Left ventricle myocardium inferior (tissue), 1 donor: ENCODE results near the gene DCHS2. TPM values are rescaled to one million over a fixed set of nuclear protein-coding genes. Genes with fewer than 3 reads are reported as not detected.

ENCODE experiments used
- DNase-seq: peaks from one replicate; pipeline ENCODE4 v3.0.0-alpha.2; 2020
- H3K27ac ChIP-seq: fragments of 200-600 bp; replicated peaks from 2 replicates; pipeline ENCODE4 v1.8.0; 2021
- H3K27me3 ChIP-seq: fragments of 200-600 bp; 2 replicates; pipeline ENCODE4 v1.8.0; 2021; ENCODE audit warnings: low read depth
- H3K36me3 ChIP-seq: fragments of 200-600 bp; 2 replicates; pipeline ENCODE4 v1.8.0; 2021
- H3K4me1 ChIP-seq: fragments of 200-600 bp; 2 replicates; pipeline ENCODE4 v1.8.0; 2021
- H3K4me3 ChIP-seq: fragments of 200-600 bp; 2 replicates; pipeline ENCODE4 v1.8.0; 2021; ENCODE audit warnings: mild to moderate bottlenecking, moderate library complexity
- H3K9me3 ChIP-seq: fragments of 200-600 bp; replicated peaks from 2 replicates; pipeline ENCODE4 v1.8.0; 2021
- CTCF ChIP-seq: fragments of 200-600 bp; IDR thresholded peaks from 2 replicates; pipeline ENCODE4 v1.8.0; 2021; ENCODE audit warnings: antibody characterized with exemption, mild to moderate bottlenecking, borderline replicate concordance
- intact Hi-C: fragments of 100-400 bp; cut with micrococcal nuclease; formaldehyde crosslinking; loops from one replicate; pipeline ENCODE4 v1.11.0; 2022
- total RNA-seq: library from RNA; stranded (reverse); fragmentation: NEBNext Ultra II Directional; extraction: Animal tissue kit (Norgen Biotek cat#: 25700); gene quantifications from one replicate; pipeline ENCODE4 v1.2.1, GENCODE V29; 2021
- donor health status: DM: no; HTN: yes; CAD: no; lungs with severe emphysema.

Gene DCHS2
- total RNA-seq, 1 donor from 2014 or later, result not detected

DNA sequence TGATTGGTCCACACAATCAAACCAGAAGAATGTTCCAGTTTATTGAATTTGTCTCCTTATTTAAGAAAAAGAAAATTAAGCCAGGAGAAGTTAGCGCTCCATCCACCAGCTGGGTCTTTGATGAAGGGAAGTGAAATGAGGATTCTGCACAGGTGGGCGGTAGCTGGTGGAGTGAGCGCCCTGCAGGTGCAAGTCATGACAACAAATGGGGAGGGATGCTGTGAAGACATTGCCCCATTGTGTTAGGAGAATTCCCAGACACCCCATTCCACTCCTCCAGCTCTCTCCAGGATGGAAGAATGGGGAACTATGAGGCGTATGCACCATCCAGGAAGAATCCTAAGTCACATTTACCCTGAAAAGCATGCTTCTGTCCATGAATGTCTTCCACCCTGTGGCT is 35.7 kb upstream of the DCHS2 start:
- no peak for DNase-seq
- intact Hi-C loops, result no loop called here
- no peak for TF ChIP-seq CTCF

GRCh38 chr4:154526151-154526550 is 34.6 kb upstream of the DCHS2 start:
- TF ChIP-seq CTCF, result no peak
- Histone ChIP-seq H3K4me3 (no peak overlapping the region), H3K4me1 (no peaks in the 10 kb centered on the region), H3K36me3 (no peaks in the 10 kb centered on the region), H3K9me3 (no peaks in the 10 kb centered on the region), H3K27me3 (peaks cover 27% of the 10 kb centered on the region), H3K27ac (no peak overlapping the region)
- no peak for DNase-seq
- intact Hi-C loops, result no loop called here

More for the DNA sequence above, 35.7 kb upstream of the DCHS2 start:
- Histone ChIP-seq H3K27ac (no peak overlapping the region), H3K27me3 (peaks cover 27% of the 10 kb centered on the region), H3K9me3 (no peaks in the 10 kb centered on the region), H3K36me3 (no peaks in the 10 kb centered on the region), H3K4me3 (no peak overlapping the region), H3K4me1 (no peaks in the 10 kb centered on the region)

DNA sequence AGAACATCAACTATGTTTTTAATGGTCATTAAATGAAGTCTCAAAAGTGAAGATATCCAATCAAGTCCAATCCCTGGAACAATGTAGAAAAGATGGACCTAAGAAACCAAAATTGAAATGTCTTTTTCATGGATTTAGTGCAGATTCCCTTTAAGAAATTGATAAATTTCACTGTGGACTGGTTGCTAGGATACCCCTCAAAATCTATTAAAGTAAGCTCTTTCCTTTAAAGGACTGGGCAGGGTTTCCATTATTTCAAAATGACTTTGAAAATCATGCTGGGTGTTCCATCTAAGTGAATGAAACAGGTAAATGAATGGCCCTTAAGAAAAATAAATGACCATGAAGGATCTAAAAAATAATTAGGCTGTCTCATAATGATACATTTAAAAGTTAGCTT is 30.0 kb upstream of the DCHS2 start:
- H3K27me3 ChIP-seq, result peaks cover 27% of the 10 kb centered on the region
- peaks cover 4% of the 10 kb centered on the region for H3K4me1 ChIP-seq
- no peaks in the 10 kb centered on the region for H3K9me3 ChIP-seq
- H3K36me3 ChIP-seq, result no peaks in the 10 kb centered on the region
- no peak overlapping the region for H3K27ac ChIP-seq
- no peak for TF ChIP-seq CTCF
- no peak for DNase-seq
- no peak overlapping the region for H3K4me3 ChIP-seq
- intact Hi-C loops, result no loop called here

DNA sequence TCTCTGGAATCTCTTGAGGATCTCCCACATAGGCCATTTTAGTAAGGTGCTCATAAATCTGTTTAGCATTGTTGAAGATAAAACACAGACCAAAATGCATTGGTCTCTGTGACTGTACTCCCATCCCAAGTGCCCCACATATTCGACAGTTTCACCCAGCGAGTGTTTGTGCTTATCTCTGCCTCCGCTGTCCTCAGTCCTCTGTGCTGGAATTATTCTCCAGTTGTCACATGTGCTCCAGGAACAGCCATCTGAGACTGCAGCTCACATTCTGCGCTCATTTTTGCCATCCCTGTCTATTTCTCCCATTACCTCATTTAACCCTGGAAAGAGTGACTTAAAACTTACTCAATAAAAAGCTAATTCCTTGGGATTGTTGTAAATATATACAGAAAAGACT is 27.6 kb upstream of the DCHS2 start:
- peaks cover 33% of the 10 kb centered on the region for H3K27me3 ChIP-seq
- TF ChIP-seq CTCF, result no peak
- H3K9me3 ChIP-seq, result no peaks in the 10 kb centered on the region
- H3K27ac ChIP-seq, result no peak overlapping the region
- intact Hi-C loops, result no loop called here
- H3K4me3 ChIP-seq, result no peak overlapping the region
- H3K4me1 ChIP-seq, result peaks cover 4% of the 10 kb centered on the region
- no peaks in the 10 kb centered on the region for H3K36me3 ChIP-seq
- no peak for DNase-seq

GRCh38 chr4:154517591-154517990 is 26.0 kb upstream of the DCHS2 start:
- H3K9me3 ChIP-seq, result no peaks in the 10 kb centered on the region
- H3K36me3 ChIP-seq, result no peaks in the 10 kb centered on the region
- no peak overlapping the region for H3K27ac ChIP-seq
- intact Hi-C loops, result no loop called here
- TF ChIP-seq CTCF, result no peak
- peaks cover 4% of the 10 kb centered on the region for H3K4me1 ChIP-seq
- H3K4me3 ChIP-seq, result no peak overlapping the region
- DNase-seq, result no peak
- H3K27me3 ChIP-seq, result peaks cover 33% of the 10 kb centered on the region
